OCI-LY3 (cell line): ENCODE data around the gene RERE.

Experiments used
- H2AFZ ChIP-seq: fragments of 200-600, 300-600 bp; shearing (Covaris generic); 2 replicates; pipeline ENCODE4 v1.6.0; 2014; ENCODE audit warnings: antibody characterized with exemption, low read depth, low read length
- H3K27ac ChIP-seq: fragments of 200-600, 300-600 bp; sonication (generic); 2 replicates; pipeline ENCODE4 v1.5.1; 2014; ENCODE audit warnings: mild to moderate bottlenecking, low read length, moderate library complexity, mixed read lengths
- H3K27me3 ChIP-seq: fragments of 200-600, 300-600 bp; sonication (generic); 2 replicates; pipeline ENCODE4 v1.6.1; 2014; ENCODE audit warnings: low read depth, low read length, mixed read lengths
- H3K36me3 ChIP-seq: fragments of 200-600, 300-600 bp; sonication (generic); replicated peaks from 2 replicates; pipeline ENCODE3; 2014; ENCODE audit warnings: low read depth, low read length, mixed read lengths
- H3K4me1 ChIP-seq: fragments of 300-600, 200-600 bp; sonication (generic); 2 replicates; pipeline ENCODE4 v1.6.1; 2014; ENCODE audit warnings: low read length, mixed read lengths
- H3K4me2 ChIP-seq: fragments of 200-600, 300-600 bp; sonication (generic); 2 replicates; pipeline ENCODE4 v1.6.1; 2014; ENCODE audit warnings: low read length, mixed read lengths
- H3K4me3 ChIP-seq: fragments of 300-600, 200-600 bp; sonication (generic); 2 replicates; pipeline ENCODE4 v1.5.1; 2014; ENCODE audit warnings: antibody characterized with exemption, mild to moderate bottlenecking, low read length, moderate library complexity
- H3K79me2 ChIP-seq: fragments of 300-600, 200-600 bp; shearing (Covaris generic); 2 replicates; pipeline ENCODE4 v1.6.1; 2014; ENCODE audit warnings: mild to moderate bottlenecking, low read length, mixed read lengths
- H3K9ac ChIP-seq: fragments of 300-600, 200-600 bp; shearing (Covaris generic); 2 replicates; pipeline ENCODE4 v1.6.0; 2014; ENCODE audit warnings: mild to moderate bottlenecking, low read length, moderate library complexity
- H3K9me3 ChIP-seq: fragments of 200-600, 300-600 bp; shearing (Covaris generic); 2 replicates; pipeline ENCODE4 v1.6.1; 2014; ENCODE audit warnings: low read length, mixed read lengths; ENCODE audit not compliant: insufficient read depth
- H4K20me1 ChIP-seq: fragments of 200-600, 300-600 bp; sonication (generic); 2 replicates; pipeline ENCODE4 v1.6.1; 2016; ENCODE audit warnings: low read length, mixed read lengths; ENCODE audit not compliant: insufficient read depth
- EZH2phosphoT487 ChIP-seq: fragments of 200-600 bp; shearing (Covaris generic); IDR thresholded peaks from 2 replicates; pipeline ENCODE4 v1.6.1; 2018; ENCODE audit warnings: antibody characterized with exemption, mixed run types, low read depth
- TF ChIP-seq, protein P1 (sequence below): fragments of 200-600, 300-600 bp; sonication (generic); IDR thresholded peaks from 2 replicates; pipeline ENCODE4 v1.5.1; 2014; ENCODE audit warnings: antibody characterized with exemption, low read length, low read depth

RERE gene

DNA sequence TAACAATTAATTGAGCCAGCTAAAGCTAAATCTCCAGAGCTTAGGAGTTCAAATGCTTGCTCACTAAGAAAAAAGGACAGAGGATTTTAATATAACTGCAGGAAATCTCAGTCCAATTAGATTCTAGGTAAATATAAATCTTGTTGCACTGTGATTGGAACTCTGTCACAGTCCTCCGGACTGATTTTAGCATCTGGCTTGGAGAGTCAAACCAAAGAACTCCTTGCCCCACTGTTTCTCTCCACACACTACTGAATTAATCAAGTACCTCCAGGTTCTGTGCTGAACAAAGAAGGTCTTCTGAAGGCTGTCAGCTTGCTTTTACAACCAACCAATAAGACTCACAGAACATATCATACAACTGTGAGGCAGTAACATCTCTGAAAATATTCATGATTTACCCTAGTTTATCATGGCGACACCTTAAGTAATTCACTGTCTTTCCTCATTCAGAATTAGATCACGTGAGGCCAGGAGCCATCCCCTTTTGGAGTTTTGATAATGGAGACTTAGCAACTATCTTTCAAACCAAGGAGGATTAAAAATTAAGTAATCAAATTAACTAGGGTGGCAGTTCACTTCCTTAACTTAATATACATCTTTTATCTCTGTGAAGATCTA lies 176.0 kb downstream of the RERE start:
- Histone ChIP-seq H2AFZ (no peak overlapping the region), H3K9me3 (no peaks in the 10 kb centered on the region), H3K79me2 (peaks cover 9% of the 10 kb centered on the region; the same call in 1 of the 2 replicates), H3K4me1 (peaks cover 23% of the 10 kb centered on the region), H3K27me3 (no peaks in the 10 kb centered on the region), H3K36me3 (no peaks in the 10 kb centered on the region), H3K4me2 (no peak overlapping the region), H3K4me3 (no peak overlapping the region), H4K20me1 (0 out of 2 replicates have a peak, but pooled peaks cover 6% of the 10 kb centered on the region), H3K27ac (no peak overlapping the region), H3K9ac (no peak overlapping the region)
- TF ChIP-seq, protein P1, sequence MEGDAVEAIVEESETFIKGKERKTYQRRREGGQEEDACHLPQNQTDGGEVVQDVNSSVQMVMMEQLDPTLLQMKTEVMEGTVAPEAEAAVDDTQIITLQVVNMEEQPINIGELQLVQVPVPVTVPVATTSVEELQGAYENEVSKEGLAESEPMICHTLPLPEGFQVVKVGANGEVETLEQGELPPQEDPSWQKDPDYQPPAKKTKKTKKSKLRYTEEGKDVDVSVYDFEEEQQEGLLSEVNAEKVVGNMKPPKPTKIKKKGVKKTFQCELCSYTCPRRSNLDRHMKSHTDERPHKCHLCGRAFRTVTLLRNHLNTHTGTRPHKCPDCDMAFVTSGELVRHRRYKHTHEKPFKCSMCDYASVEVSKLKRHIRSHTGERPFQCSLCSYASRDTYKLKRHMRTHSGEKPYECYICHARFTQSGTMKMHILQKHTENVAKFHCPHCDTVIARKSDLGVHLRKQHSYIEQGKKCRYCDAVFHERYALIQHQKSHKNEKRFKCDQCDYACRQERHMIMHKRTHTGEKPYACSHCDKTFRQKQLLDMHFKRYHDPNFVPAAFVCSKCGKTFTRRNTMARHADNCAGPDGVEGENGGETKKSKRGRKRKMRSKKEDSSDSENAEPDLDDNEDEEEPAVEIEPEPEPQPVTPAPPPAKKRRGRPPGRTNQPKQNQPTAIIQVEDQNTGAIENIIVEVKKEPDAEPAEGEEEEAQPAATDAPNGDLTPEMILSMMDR: no peak
- no peak for TF ChIP-seq EZH2phosphoT487

DNA sequence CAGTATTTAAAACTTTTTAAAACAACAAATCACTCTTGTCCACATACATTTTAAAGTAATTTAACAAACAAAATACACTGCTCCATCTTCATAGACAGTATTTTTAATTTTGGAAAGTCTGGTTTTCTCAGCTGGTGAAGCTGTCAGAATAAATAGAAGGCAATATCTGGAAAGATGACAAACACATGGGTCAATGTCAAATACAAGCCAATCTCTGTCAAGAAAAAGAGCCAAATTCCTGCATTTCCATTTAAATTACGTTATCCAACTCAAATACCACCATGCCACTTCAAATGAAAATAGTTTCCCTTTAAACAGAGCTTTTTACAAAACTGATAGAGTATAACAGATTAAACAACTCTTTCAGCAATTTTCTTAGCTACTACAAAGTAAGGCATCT lies 176.5 kb downstream of the RERE start:
- no peaks in the 10 kb centered on the region for H3K9me3 ChIP-seq
- H3K4me3 ChIP-seq: no peak overlapping the region
- H3K36me3 ChIP-seq: no peaks in the 10 kb centered on the region
- H3K9ac ChIP-seq: no peak overlapping the region
- no peak overlapping the region for H2AFZ ChIP-seq
- H3K79me2 ChIP-seq: peaks cover 9% of the 10 kb centered on the region; the same call in 1 of the 2 replicates
- H3K27ac ChIP-seq: no peak overlapping the region
- H3K4me1 ChIP-seq: peaks cover 23% of the 10 kb centered on the region
- no peak overlapping the region for H3K4me2 ChIP-seq
- TF ChIP-seq, protein P1: no peak
- 0 out of 2 replicates have a peak, but pooled peaks cover 6% of the 10 kb centered on the region for H4K20me1 ChIP-seq
- H3K27me3 ChIP-seq: no peaks in the 10 kb centered on the region

DNA sequence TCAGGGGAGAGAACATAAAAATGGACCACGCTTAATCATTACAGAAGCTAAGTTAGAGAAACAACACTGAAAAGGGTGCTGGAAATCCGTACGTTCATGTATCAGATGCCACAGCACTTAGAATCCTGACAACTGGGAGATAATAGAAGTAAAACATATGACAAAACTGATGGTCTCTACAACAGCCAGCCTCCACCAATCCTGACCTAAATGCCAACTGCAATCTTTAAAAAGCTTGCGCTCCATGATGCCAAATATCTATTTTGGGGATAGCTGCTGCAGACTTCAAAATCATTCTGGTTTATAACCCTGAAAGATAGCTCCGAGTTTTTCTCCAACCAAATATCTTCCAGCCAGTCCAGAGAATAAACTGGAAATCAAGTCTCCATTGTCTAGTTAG lies 178.3 kb downstream of the RERE start:
- 0 out of 2 replicates have a peak, but pooled peaks cover 6% of the 10 kb centered on the region for H4K20me1 ChIP-seq
- H3K27me3 ChIP-seq: no peaks in the 10 kb centered on the region
- H3K4me2 ChIP-seq: no peak overlapping the region
- H2AFZ ChIP-seq: no peak overlapping the region
- no peak overlapping the region for H3K27ac ChIP-seq
- H3K36me3 ChIP-seq: no peaks in the 10 kb centered on the region
- TF ChIP-seq EZH2phosphoT487: no peak
- TF ChIP-seq, protein P1: no peak
- H3K4me1 ChIP-seq: peaks cover 16% of the 10 kb centered on the region
- no peak overlapping the region for H3K4me3 ChIP-seq
- peaks cover 7% of the 10 kb centered on the region; the same call in 1 of the 2 replicates for H3K79me2 ChIP-seq
- H3K9ac ChIP-seq: no peak overlapping the region
- H3K9me3 ChIP-seq: no peaks in the 10 kb centered on the region

DNA sequence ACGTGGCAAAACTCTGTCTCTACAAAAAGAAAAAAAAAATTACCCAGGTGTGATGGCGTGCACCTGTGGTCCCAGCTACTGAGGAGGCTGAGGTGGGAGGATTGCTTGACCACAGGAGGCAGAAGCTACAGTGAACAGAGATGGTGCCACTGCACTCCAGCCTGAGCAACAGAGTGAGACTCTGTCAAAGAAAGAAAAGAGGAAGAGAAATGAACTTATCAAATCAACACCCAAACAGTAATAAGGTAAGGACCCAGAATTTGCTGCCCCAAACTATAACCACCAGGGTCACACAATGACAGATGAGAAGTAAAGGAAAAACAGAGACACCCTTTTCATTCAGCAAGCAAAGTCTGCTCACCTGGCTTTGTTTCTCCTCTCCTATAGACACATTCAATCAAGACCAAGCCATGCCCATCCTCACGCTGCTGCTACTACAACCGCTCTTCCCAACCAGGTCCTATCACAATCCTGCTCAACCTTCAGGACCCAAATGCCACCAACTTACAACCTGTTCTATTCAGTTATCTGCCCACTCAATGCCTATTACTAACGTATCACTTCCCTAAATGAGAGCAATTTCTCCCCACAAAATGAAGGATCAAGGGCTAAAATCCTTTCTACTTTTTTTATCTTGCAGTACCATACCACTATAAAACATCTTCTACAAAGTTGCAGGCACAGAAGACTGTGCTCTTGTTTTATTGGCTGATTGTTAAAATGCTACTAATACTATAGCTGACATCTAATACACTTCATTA lies 183.5 kb downstream of the RERE start:
- H3K36me3 ChIP-seq: no peaks in the 10 kb centered on the region
- H3K4me1 ChIP-seq: peaks cover 25% of the 10 kb centered on the region
- H3K27ac ChIP-seq: no peak overlapping the region
- H3K9me3 ChIP-seq: no peaks in the 10 kb centered on the region
- H3K4me2 ChIP-seq: no peak overlapping the region
- H3K9ac ChIP-seq: no peak overlapping the region
- H4K20me1 ChIP-seq: no peaks in the 10 kb centered on the region
- no peak overlapping the region for H2AFZ ChIP-seq
- H3K79me2 ChIP-seq: peaks cover 6% of the 10 kb centered on the region
- no peak for TF ChIP-seq EZH2phosphoT487
- TF ChIP-seq, protein P1: no peak
- no peak overlapping the region for H3K4me3 ChIP-seq
- no peaks in the 10 kb centered on the region for H3K27me3 ChIP-seq
